ENCODE results near the gene LRMDA.

DNA sequence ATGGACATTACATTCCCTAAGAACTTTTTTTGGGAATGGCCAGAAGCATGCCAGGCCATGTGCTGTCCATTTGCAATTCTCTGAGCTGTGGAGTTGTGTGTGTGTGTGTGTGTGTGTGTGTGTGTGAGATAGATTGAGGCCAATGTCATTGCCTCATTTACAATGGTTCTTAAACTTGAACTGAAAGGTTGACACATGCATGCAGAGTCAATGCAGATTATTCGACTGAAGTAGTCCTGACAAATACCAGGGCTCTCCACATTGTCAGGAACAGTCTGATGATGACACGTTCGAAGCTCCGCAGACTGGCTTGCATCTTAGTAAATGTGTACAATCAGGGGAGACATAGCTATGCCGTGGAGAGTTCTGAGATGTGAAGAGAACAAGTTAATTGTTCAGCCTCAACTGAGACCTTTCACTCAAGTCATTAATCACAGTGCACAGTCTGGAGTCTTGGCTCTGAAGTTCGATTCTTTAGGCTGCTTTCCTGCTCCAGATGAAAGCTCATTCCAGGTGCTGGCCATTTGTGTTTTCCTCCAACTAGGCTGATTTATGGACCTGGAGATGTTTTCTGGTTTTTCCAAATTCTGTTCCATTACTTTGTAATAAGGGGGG is 921.9 kb downstream of the LRMDA start:
- no peak for TF ChIP-seq POLR2A (IDR thresholded peaks at IDR 0.05)
- TF ChIP-seq, protein P1, sequence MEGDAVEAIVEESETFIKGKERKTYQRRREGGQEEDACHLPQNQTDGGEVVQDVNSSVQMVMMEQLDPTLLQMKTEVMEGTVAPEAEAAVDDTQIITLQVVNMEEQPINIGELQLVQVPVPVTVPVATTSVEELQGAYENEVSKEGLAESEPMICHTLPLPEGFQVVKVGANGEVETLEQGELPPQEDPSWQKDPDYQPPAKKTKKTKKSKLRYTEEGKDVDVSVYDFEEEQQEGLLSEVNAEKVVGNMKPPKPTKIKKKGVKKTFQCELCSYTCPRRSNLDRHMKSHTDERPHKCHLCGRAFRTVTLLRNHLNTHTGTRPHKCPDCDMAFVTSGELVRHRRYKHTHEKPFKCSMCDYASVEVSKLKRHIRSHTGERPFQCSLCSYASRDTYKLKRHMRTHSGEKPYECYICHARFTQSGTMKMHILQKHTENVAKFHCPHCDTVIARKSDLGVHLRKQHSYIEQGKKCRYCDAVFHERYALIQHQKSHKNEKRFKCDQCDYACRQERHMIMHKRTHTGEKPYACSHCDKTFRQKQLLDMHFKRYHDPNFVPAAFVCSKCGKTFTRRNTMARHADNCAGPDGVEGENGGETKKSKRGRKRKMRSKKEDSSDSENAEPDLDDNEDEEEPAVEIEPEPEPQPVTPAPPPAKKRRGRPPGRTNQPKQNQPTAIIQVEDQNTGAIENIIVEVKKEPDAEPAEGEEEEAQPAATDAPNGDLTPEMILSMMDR (IDR thresholded peaks at IDR 0.05): no peak

Data from body of pancreas (tissue), 4 donors.